ENCODE results near the gene LRRC56.

- no peak for TF ChIP-seq CTCF (IDR thresholded peaks at IDR 0.05)
- no peak for TF ChIP-seq POLR2A (IDR thresholded peaks at IDR 0.05)
- no peak for TF ChIP-seq POLR2AphosphoS5 (IDR thresholded peaks at IDR 0.05)
Observed at GRCh38 chr11:573146-573759, 35.9 kb downstream of the LRRC56 start.

Measured in suprapubic skin (tissue), 4 donors.